Gastrocnemius medialis (tissue), 4 donors: ENCODE results near the gene DMXL1. TPM values are rescaled to one million over a fixed set of nuclear protein-coding genes. Genes with fewer than 3 reads are reported as not detected.

ENCODE experiments used
- ATAC-seq, 2 donors: fragments of 150-250 bp; one replicate each; pipeline ENCODE4 v1.9.1; 2016
- DNase-seq, 2 donors: peaks; one replicate each; pipeline ENCODE4 v3.0.0-alpha.2; 2019
- H3K27ac ChIP-seq, 4 donors: fragments of 200-600 bp; sonication (generic); 1 replicate in 1 of 4; 2 replicates in 3 of 4; pipeline ENCODE4 v1.5.1; 2016 to 2018; ENCODE audit warnings: mild to moderate bottlenecking in 2 of 4, moderate library complexity in 1 of 4
- H3K27me3 ChIP-seq, 3 donors: fragments of 200-600 bp; sonication (generic) in 2 of 3; 1 replicate in 1 of 3; 2 replicates in 2 of 3; pipeline versions ENCODE4 v1.5.1 to v1.6.0; 2016 to 2019; ENCODE audit warnings: mild to moderate bottlenecking in 1 of 3, moderate library complexity in 1 of 3
- H3K36me3 ChIP-seq, 2 donors: fragments of 200-600 bp; sonication (generic) in 1 of 2; one replicate each; pipeline ENCODE4 v1.5.1; 2017 to 2018
- H3K4me1 ChIP-seq, 2 donors: fragments of 200-600 bp; sonication (generic) in 1 of 2; one replicate each; pipeline ENCODE4 v1.5.1; 2016 to 2017; ENCODE audit warnings: mild to moderate bottlenecking in 2 of 2
- H3K4me3 ChIP-seq, 4 donors: fragments of 200-600 bp; sonication (generic) in 3 of 4; 1 replicate in 1 of 4; 2 replicates in 3 of 4; pipeline ENCODE4 v1.5.1; 2016 to 2019; ENCODE audit warnings: mild to moderate bottlenecking in 2 of 4
- H3K9me3 ChIP-seq, 3 donors: fragments of 200-600 bp; sonication (generic) in 2 of 3; 1 replicate in 1 of 3; 2 replicates in 2 of 3; pipeline ENCODE4 v1.5.1; 2016 to 2019
- POLR2A ChIP-seq, 2 donors: fragments of 450-650 bp; IDR thresholded peaks; one replicate each; pipeline ENCODE4 v1.6.1; 2017; ENCODE audit warnings: antibody characterized with exemption in 2 of 2, mild to moderate bottlenecking in 2 of 2, moderate library complexity in 2 of 2
- in situ Hi-C, 4 donors: fragments of 200-750 bp; cut with MboI; loops; one replicate each; pipeline versions ENCODE4 v1.15.0 to v1.8.0; 2017; ENCODE audit warnings: low sequenced_read_pairs in 4 of 4
- intact Hi-C: fragments of 100-400 bp; cut with DNase I; formaldehyde crosslinking; loops from one replicate; pipeline ENCODE4 v1.15.1; 2023; ENCODE audit warnings: low total_unique reads
- total RNA-seq, 4 donors: library from RNA; depleted of rRNA; stranded (reverse); fragments of >200 nt; gene quantifications; one replicate each; pipeline versions ENCODE4 v1.1.0 to v1.2.3, GENCODE V29; 2016
- TF ChIP-seq, protein P1 (sequence below), 5 experiments: fragments of 450-650 bp in 3 of 5; fragments of 200-600 bp in 2 of 5; sonication (generic) in 2 of 5; IDR thresholded peaks in 4 of 5; conservative IDR thresholded peaks in 1 of 5; 1 replicate in 4 of 5; 2 replicates in 1 of 5; pipeline ENCODE4 v1.5.1; 2016 to 2019; ENCODE audit warnings: antibody characterized with exemption in 5 of 5, mild to moderate bottlenecking in 3 of 5, moderate library complexity in 3 of 5

Gene DMXL1
- total RNA-seq, 4 donors from 2014 or later, result 17.8 to 31.1 (median 24.3) TPM

DNA sequence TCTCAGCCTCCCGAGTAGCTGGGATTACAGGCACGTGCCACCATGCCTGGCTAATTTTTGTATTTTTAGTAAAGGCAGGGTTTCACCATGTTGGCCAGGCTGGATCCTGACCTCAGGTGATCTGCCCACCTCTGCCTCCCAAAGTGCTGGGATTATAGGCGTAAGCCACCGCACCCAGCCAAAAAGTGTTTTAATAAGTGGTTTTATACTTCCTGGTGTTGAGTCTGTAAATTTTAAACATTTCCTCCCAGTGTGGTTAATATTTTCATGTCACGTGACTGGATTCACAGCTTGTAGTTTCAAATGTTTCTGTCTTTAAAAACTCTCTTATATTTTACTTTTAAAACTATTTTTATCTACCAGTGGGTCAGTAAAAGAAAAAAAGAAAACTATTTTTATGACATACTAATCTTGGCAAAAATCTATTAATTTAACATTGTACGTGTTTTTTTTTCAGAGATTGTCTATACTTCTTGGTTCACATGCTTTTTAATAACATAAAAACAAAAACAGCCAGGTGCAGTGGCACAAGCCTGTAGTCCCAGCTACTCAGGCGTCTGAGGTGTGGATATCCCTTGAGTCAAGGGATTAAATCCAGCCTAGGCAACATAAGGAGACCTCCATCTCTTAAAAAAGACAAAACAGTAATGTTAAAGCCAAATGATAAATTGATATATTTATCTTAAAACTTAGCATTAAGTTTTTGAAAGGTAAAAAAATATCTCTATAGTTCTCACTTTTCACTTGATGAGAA is 117.1 kb downstream of the DMXL1 start:
- TF ChIP-seq, protein P1, sequence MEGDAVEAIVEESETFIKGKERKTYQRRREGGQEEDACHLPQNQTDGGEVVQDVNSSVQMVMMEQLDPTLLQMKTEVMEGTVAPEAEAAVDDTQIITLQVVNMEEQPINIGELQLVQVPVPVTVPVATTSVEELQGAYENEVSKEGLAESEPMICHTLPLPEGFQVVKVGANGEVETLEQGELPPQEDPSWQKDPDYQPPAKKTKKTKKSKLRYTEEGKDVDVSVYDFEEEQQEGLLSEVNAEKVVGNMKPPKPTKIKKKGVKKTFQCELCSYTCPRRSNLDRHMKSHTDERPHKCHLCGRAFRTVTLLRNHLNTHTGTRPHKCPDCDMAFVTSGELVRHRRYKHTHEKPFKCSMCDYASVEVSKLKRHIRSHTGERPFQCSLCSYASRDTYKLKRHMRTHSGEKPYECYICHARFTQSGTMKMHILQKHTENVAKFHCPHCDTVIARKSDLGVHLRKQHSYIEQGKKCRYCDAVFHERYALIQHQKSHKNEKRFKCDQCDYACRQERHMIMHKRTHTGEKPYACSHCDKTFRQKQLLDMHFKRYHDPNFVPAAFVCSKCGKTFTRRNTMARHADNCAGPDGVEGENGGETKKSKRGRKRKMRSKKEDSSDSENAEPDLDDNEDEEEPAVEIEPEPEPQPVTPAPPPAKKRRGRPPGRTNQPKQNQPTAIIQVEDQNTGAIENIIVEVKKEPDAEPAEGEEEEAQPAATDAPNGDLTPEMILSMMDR (IDR thresholded peaks at IDR 0.05 in 4 of 5, conservative IDR thresholded peaks at IDR 0.05 in 1 of 5), result no peak
- TF ChIP-seq POLR2A (IDR thresholded peaks at IDR 0.05), result no peak
- Histone ChIP-seq H3K27me3 (no peaks in the 10 kb centered on the region), H3K27ac (no peak overlapping the region), H3K4me3 (no peak overlapping the region), H3K9me3 (no peaks in the 10 kb centered on the region), H3K36me3 (peaks cover 0 to 13% of the 10 kb centered on the region in 2 donors), H3K4me1 (no peaks in the 10 kb centered on the region)
- no peak for ATAC-seq
- in situ Hi-C loops (no loop called here), intact Hi-C loops (no loop called here)
- no peak for DNase-seq

DNA sequence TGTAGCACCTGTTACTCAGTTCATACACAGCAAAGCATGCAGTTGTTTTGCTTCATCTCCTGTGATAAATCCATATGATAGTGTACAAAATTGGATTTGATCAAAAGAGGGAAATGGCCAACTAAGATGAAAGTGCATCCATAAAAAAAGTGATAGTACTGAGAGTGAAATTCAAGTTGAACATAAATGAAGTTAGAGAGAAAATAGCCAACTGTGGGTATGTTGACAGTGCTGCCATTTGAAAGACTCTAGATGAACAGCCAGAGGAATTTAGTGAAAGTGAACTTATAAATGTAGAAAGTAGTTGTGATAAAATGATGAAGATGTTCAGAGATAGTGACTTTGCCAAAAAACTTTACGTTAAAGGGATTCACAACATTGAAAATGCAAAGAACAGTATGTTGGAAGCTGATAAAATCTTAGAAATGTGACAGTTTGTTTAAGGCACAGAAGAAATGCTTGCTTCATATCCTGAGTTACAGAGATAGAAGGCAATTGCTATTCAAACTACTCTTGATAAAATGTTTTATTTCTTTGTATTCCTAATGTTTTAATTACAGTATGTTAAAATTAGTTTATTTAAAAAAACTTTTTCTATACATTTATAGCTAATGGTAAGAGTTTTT is 119.7 kb downstream of the DMXL1 start:
- Histone ChIP-seq H3K27ac (no peak overlapping the region), H3K4me3 (no peak overlapping the region), H3K36me3 (peaks cover 0 to 26% of the 10 kb centered on the region in 2 donors), H3K27me3 (no peaks in the 10 kb centered on the region), H3K4me1 (no peaks in the 10 kb centered on the region), H3K9me3 (no peaks in the 10 kb centered on the region)
- TF ChIP-seq, protein P1 (IDR thresholded peaks at IDR 0.05 in 4 of 5, conservative IDR thresholded peaks at IDR 0.05 in 1 of 5), result no peak
- no peak for TF ChIP-seq POLR2A (IDR thresholded peaks at IDR 0.05)
- intact Hi-C loops (no loop called here), in situ Hi-C loops (no loop called here)
- ATAC-seq (no peak), DNase-seq (no peak)

DNA sequence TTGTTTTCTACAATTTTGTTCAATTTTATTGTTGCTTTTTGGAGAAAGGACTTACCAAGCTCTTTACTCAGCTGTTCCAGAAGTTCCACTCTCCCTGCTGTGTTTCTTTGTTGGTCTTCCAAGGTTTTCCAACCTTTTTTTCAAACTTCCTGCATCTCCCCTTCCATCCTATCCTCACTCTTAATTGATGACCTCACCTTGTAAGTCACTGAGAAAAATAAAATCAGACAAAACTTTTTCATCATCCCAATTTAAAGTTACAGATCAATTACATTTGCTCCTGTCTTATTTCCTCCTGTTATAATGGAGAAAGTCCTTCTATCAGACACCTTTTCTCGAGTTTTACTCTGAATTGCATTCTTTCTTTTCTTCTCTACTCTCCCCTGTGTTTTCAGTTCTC is 121.1 kb downstream of the DMXL1 start:
- Histone ChIP-seq H3K4me1 (no peaks in the 10 kb centered on the region), H3K4me3 (no peak overlapping the region), H3K27ac (no peak overlapping the region), H3K27me3 (no peaks in the 10 kb centered on the region), H3K9me3 (no peaks in the 10 kb centered on the region), H3K36me3 (peaks cover 0 to 35% of the 10 kb centered on the region in 2 donors)
- ATAC-seq (no peak), DNase-seq (no peak)
- in situ Hi-C loops, result no loop called here
- no peak for TF ChIP-seq POLR2A (IDR thresholded peaks at IDR 0.05)
- TF ChIP-seq, protein P1 (IDR thresholded peaks at IDR 0.05 in 4 of 5, conservative IDR thresholded peaks at IDR 0.05 in 1 of 5), result no peak
- intact Hi-C loops, result no loop called here

DNA sequence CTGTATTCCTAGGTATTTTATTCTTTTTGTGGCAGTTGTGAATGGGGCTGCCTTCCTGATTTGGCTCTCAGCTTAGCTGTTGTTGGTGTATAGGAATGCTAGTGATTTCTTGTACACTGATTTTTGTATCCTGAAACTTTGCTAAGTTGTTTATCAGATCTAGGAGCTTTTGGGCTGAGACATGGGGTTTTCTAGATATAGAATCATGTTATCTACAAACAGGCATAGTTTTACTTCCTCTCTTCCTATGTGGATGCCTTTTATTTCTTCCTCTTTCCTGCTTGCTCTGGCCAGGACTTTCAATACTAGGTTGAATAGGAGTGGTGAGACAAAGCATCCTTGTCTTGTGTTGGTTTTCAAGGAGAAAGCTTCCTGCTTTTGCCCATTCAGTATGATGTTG is 129.9 kb downstream of the DMXL1 start:
- Histone ChIP-seq H3K27me3 (no peaks in the 10 kb centered on the region), H3K4me3 (no peak overlapping the region), H3K27ac (no peak overlapping the region), H3K36me3 (peaks cover 0 to 33% of the 10 kb centered on the region in 2 donors), H3K9me3 (no peaks in the 10 kb centered on the region), H3K4me1 (no peaks in the 10 kb centered on the region)
- intact Hi-C loops, result no loop called here
- in situ Hi-C loops, result loop anchor here in 1 of 4 donors (25.0 kb wide), 1 partner anchor 213 kb away; the partner anchor contains the start of gene DTWD2
- no peak for ATAC-seq
- no peak for TF ChIP-seq POLR2A (IDR thresholded peaks at IDR 0.05)
- no peak for DNase-seq

DNA sequence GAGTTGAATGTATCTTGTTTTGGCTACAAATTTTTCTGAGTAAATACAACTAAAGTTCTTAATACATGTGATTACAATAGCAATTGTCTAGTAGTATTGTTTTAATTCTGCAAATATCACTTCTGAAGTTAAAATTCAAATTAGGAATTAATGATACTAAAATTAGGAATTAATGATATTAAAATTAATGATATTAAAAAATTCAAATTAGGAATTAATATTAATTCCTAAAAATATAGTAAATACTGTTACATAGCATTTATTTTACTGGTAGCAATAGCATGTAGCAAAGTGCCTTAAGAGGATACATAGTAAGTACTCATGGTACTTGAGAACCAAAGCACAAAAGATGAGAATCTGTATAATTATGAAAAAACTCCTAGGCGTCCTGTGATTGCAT is 136.2 kb downstream of the DMXL1 start:
- no peak overlapping the region for H3K4me3 ChIP-seq
- ATAC-seq (no peak), DNase-seq (no peak)
- no peaks in the 10 kb centered on the region for H3K36me3 ChIP-seq
- peaks cover 2 to 6% of the 10 kb centered on the region in 2 donors for H3K4me1 ChIP-seq
- H3K9me3 ChIP-seq, result no peaks in the 10 kb centered on the region
- no peaks in the 10 kb centered on the region for H3K27me3 ChIP-seq
- intact Hi-C loops (no loop called here), in situ Hi-C loops (loop anchor here in 1 of 4 donors (25.0 kb wide), 1 partner anchor 220 kb away; the partner anchor contains the start of gene DTWD2)
- TF ChIP-seq, protein P1 (IDR thresholded peaks at IDR 0.05 in 4 of 5, conservative IDR thresholded peaks at IDR 0.05 in 1 of 5), result no peak
- no peak for TF ChIP-seq POLR2A (IDR thresholded peaks at IDR 0.05)
- H3K27ac ChIP-seq, result no peak overlapping the region
